Measurements from ENCODE around the gene FMNL2.

The FMNL2 gene

GRCh38 chr2:152557273-152557888, 222.4 kb downstream of the FMNL2 start:
- Histone ChIP-seq H3K9ac (ENCODE audit: low read depth, low read length) (no peak overlapping the region), H3K4me2 (ENCODE audit: insufficient read depth, low read length) (no peak overlapping the region), H3K27me3 (ENCODE audit: insufficient read depth, low read length, poor library complexity) (peaks cover 21% of the 10 kb centered on the region), H3K9me3 (ENCODE audit: insufficient read depth, low read length, severe bottlenecking) (no peaks in the 10 kb centered on the region), H3K79me2 (ENCODE audit: insufficient read depth, low read length) (no peaks in the 10 kb centered on the region), H3K4me3 (ENCODE audit: low read depth in 1 of 2, low read length in 2 of 2) (no peak overlapping the region), H3K27ac (ENCODE audit: low read length) (no peak overlapping the region), H4K20me1 (ENCODE audit: insufficient read depth, low read length) (no peaks in the 10 kb centered on the region), H3K4me1 (ENCODE audit: insufficient read depth, low read length) (no peaks in the 10 kb centered on the region), H3K36me3 (ENCODE audit: insufficient read depth, low read length) (no peaks in the 10 kb centered on the region), H2AFZ (ENCODE audit: low read depth, low read length) (no peak overlapping the region)
- ATAC-seq (ENCODE audit: insufficient read depth, low read depth) (no peak), DNase-seq (no peak)
- TF ChIP-seq CTCF (IDR thresholded peaks at IDR 0.05; ENCODE audit: borderline replicate concordance, extremely low read depth, low read length, poor library complexity, severe bottlenecking) (no peak), EZH2 (IDR thresholded peaks at IDR 0.05; ENCODE audit: borderline replicate concordance, low read depth, low read length, severe bottlenecking) (no peak)

GRCh38 chr2:152558158-152558984, 223.4 kb downstream of the FMNL2 start:
- no peaks in the 10 kb centered on the region for H3K9me3 ChIP-seq (ENCODE audit: insufficient read depth, low read length, severe bottlenecking)
- no peak overlapping the region for H3K9ac ChIP-seq (ENCODE audit: low read depth, low read length)
- TF ChIP-seq CTCF (IDR thresholded peaks at IDR 0.05; ENCODE audit: borderline replicate concordance, extremely low read depth, low read length, poor library complexity, severe bottlenecking) (no peak), EZH2 (IDR thresholded peaks at IDR 0.05; ENCODE audit: borderline replicate concordance, low read depth, low read length, severe bottlenecking) (no peak)
- ATAC-seq (ENCODE audit: insufficient read depth, low read depth) (no peak), DNase-seq (no peak)
- H3K27ac ChIP-seq (ENCODE audit: low read length): no peak overlapping the region
- H4K20me1 ChIP-seq (ENCODE audit: insufficient read depth, low read length): no peaks in the 10 kb centered on the region
- H3K36me3 ChIP-seq (ENCODE audit: insufficient read depth, low read length): no peaks in the 10 kb centered on the region
- no peaks in the 10 kb centered on the region for H3K79me2 ChIP-seq (ENCODE audit: insufficient read depth, low read length)
- peaks cover 16% of the 10 kb centered on the region for H3K27me3 ChIP-seq (ENCODE audit: insufficient read depth, low read length, poor library complexity)
- no peak overlapping the region for H3K4me3 ChIP-seq (ENCODE audit: low read depth in 1 of 2, low read length in 2 of 2)
- H2AFZ ChIP-seq (ENCODE audit: low read depth, low read length): no peak overlapping the region
- no peak overlapping the region for H3K4me2 ChIP-seq (ENCODE audit: insufficient read depth, low read length)
- no peaks in the 10 kb centered on the region for H3K4me1 ChIP-seq (ENCODE audit: insufficient read depth, low read length)

GRCh38 chr2:152559008-152559407, 224.0 kb downstream of the FMNL2 start:
- no peaks in the 10 kb centered on the region for H3K79me2 ChIP-seq (ENCODE audit: insufficient read depth, low read length)
- H2AFZ ChIP-seq (ENCODE audit: low read depth, low read length): no peak overlapping the region
- no peaks in the 10 kb centered on the region for H3K36me3 ChIP-seq (ENCODE audit: insufficient read depth, low read length)
- no peak overlapping the region for H3K4me3 ChIP-seq (ENCODE audit: low read depth in 1 of 2, low read length in 2 of 2)
- no peaks in the 10 kb centered on the region for H4K20me1 ChIP-seq (ENCODE audit: insufficient read depth, low read length)
- no peak overlapping the region for H3K4me2 ChIP-seq (ENCODE audit: insufficient read depth, low read length)
- TF ChIP-seq CTCF (IDR thresholded peaks at IDR 0.05; ENCODE audit: borderline replicate concordance, extremely low read depth, low read length, poor library complexity, severe bottlenecking) (no peak), EZH2 (IDR thresholded peaks at IDR 0.05; ENCODE audit: borderline replicate concordance, low read depth, low read length, severe bottlenecking) (no peak)
- peaks cover 16% of the 10 kb centered on the region for H3K27me3 ChIP-seq (ENCODE audit: insufficient read depth, low read length, poor library complexity)
- DNase-seq (no peak), ATAC-seq (ENCODE audit: insufficient read depth, low read depth) (no peak)
- no peak overlapping the region for H3K27ac ChIP-seq (ENCODE audit: low read length)
- no peaks in the 10 kb centered on the region for H3K4me1 ChIP-seq (ENCODE audit: insufficient read depth, low read length)
- H3K9ac ChIP-seq (ENCODE audit: low read depth, low read length): no peak overlapping the region
- no peaks in the 10 kb centered on the region for H3K9me3 ChIP-seq (ENCODE audit: insufficient read depth, low read length, severe bottlenecking)
